ENCODE data around the gene MRPL4. TPM values are rescaled to one million over a fixed set of nuclear protein-coding genes. Genes with fewer than 3 reads are reported as not detected.

MRPL4 gene
- total RNA-seq, 1 experiment from 2014 or later = 146 TPM

- peaks cover 35 to 57% of the 10 kb centered on the region in 2 experiments for H3K4me1 ChIP-seq (ENCODE audit: control insufficient read depth in 1 of 2, insufficient read depth in 2 of 2, low read length in 2 of 2)
- H3K4me3 ChIP-seq (replicated peaks in 1 of 2; ENCODE audit: low read depth in 1 of 2, low read length in 2 of 2) = no peak overlapping the region
- ChIA-PET CTCF (interaction anchor here (0.7 kb wide), 1 partner anchor 149 kb away, joined by 3 read pairs; no protein-coding TSS in a partner anchor), RAD21 (ENCODE audit: low non-redundant PET in 1 of 2, low total read pairs in 2 of 2, uncharacterized antibody in 2 of 2, unreplicated experiment in 2 of 2) (interaction anchor here in 1 of 2 experiments (0.6 kb wide), 1 partner anchor 308 kb away, joined by 3 read pairs; no protein-coding TSS in a partner anchor), POLR2A (no interaction called here)
- H3K4me2 ChIP-seq (ENCODE audit: low read length) = peak overlapping the region; percentile 54
- H3K27ac ChIP-seq (ENCODE audit: low read depth, low read length) = no peak overlapping the region
- DNase-seq (ENCODE audit: low read depth, low spot score) = no peak
- no peak for TF ChIP-seq EZH2phosphoT487 (IDR thresholded peaks at IDR 0.05; ENCODE audit: borderline replicate concordance)
- no peak for TF ChIP-seq RAD21 (IDR thresholded peaks at IDR 0.05; ENCODE audit: low read depth)
- no peak for TF ChIP-seq EGR1 (IDR thresholded peaks at IDR 0.05; ENCODE audit: low read depth)
- TF ChIP-seq CTCF (IDR thresholded peaks at IDR 0.05 in 2 of 3, conservative IDR thresholded peaks at IDR 0.05 in 1 of 3; ENCODE audit: borderline replicate concordance in 1 of 3, insufficient read depth in 1 of 3, low read depth in 2 of 3, low read length in 2 of 3) = no peak
- no peak for TF ChIP-seq CBX3 (IDR thresholded peaks at IDR 0.05; ENCODE audit: low read depth)
- TF ChIP-seq POLR2AphosphoS5 (IDR thresholded peaks at IDR 0.05; ENCODE audit: low read depth, low read length) = no peak
- no peak for TF ChIP-seq TCF7L2 (IDR thresholded peaks at IDR 0.05; ENCODE audit: borderline replicate concordance, extremely low read depth, insufficient read depth, insufficient read length)
- no peaks in the 10 kb centered on the region for H4K20me1 ChIP-seq (ENCODE audit: insufficient read depth)
- intact Hi-C loops (cut with micrococcal nuclease) = no loop called here
- H3K36me3 ChIP-seq (ENCODE audit: control insufficient read depth in 1 of 2, insufficient read depth in 2 of 2, low read length in 2 of 2) = no peaks in the 10 kb centered on the region
- no peaks in the 10 kb centered on the region for H3K79me2 ChIP-seq (ENCODE audit: insufficient read depth, low read length)
- H2AFZ ChIP-seq (ENCODE audit: low read depth, low read length, poor library complexity, severe bottlenecking) = no peak overlapping the region
- ATAC-seq = peak; percentile 18; the same call in 1 of the 2 replicates
- no peak overlapping the region for H3K9ac ChIP-seq (ENCODE audit: low read length)
- BruUV-seq (replicated peaks) = no TSS peak
- H3K27me3 ChIP-seq (ENCODE audit: insufficient read depth, low read length) = no peaks in the 10 kb centered on the region
- no peaks in the 10 kb centered on the region for H3K9me3 ChIP-seq (ENCODE audit: control insufficient read depth in 1 of 2, insufficient read depth in 1 of 2, low read depth in 1 of 2, low read length in 2 of 2)
- H3K9me2 ChIP-seq (ENCODE audit: insufficient read depth) = no peaks in the 10 kb centered on the region
These were observed 6.7 kb upstream of the MRPL4 start for GRCh38 chr19:10245189-10245939.
